GM15510 (cell line): ENCODE results near the gene OR4A16.

Source experiments
- POLR2A ChIP-seq: IDR thresholded peaks from 3 replicates; pipeline ENCODE4 v1.6.1; 2011; ENCODE audit warnings: borderline replicate concordance; ENCODE audit not compliant: insufficient read length; ENCODE audit errors: extremely low read depth

OR4A16 gene

GRCh38 chr11:55342901-55343300 is at the start of gene OR4A16:
Gene OR4A16, plus strand, starts transcription at chr11:55343201. Its CDS starts 0 bp downstream, at chr11:55343201.
- no peak for TF ChIP-seq POLR2A

- TF ChIP-seq POLR2A = no peak
These were observed 18.5 kb upstream of the OR4A16 start for GRCh38 chr11:55324500-55324899.

GRCh38 chr11:55345306-55345705 is 2.3 kb downstream of the OR4A16 start:
- no peak for TF ChIP-seq POLR2A

- TF ChIP-seq POLR2A = no peak
These were observed 6.0 kb downstream of the OR4A16 start for GRCh38 chr11:55349032-55349431.

- no peak for TF ChIP-seq POLR2A
These were observed 14.7 kb downstream of the OR4A16 start for GRCh38 chr11:55357560-55358184.

GRCh38 chr11:55367674-55368073 is 24.7 kb downstream of the OR4A16 start, which contains the start of gene OR4A15:
Gene OR4A15, plus strand, starts transcription at chr11:55367974. Its CDS starts 0 bp downstream, at chr11:55367974.
- no peak for TF ChIP-seq POLR2A
